ENCODE data around the gene AUNIP.

The AUNIP gene

DNA sequence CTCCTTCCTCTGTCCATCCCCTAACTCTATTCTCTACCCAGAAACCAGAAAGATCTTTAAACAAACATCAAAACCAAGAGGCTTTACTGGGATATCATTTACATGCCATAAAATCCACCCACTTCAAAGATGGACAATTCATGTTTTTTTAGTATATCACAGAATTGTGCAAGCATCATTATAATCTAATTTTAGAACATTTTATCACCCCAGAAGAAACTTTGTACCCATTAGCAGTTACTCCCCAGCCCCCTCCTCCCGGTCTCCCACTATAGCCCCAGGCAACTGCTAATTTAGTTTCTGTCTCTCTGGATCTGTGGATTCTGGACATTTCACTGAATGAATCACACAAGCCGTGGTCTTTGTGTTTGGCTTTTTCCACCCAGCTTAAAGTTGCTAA, 64.0 kb downstream of the AUNIP start:
- H2AFZ ChIP-seq (ENCODE audit: low read length) = no peak overlapping the region
- H3F3A ChIP-seq (ENCODE audit: insufficient read depth, low read length) = no peaks in the 10 kb centered on the region
- no peaks in the 10 kb centered on the region for H3K27me3 ChIP-seq (replicated peaks; ENCODE audit: insufficient read depth, low read length)
- no peaks in the 10 kb centered on the region for H3K79me2 ChIP-seq (ENCODE audit: low read length)
- H4K20me1 ChIP-seq (ENCODE audit: insufficient read depth, low read length) = no peaks in the 10 kb centered on the region
- H3K9me2 ChIP-seq (replicated peaks; ENCODE audit: insufficient read depth, low read length) = no peaks in the 10 kb centered on the region
- H3K9ac ChIP-seq (ENCODE audit: low read length) = no peak overlapping the region
- no peak overlapping the region for H3K4me3 ChIP-seq (ENCODE audit: low read length)
- no peaks in the 10 kb centered on the region for H3K9me3 ChIP-seq (replicated peaks; ENCODE audit: insufficient read depth, low read length)
- DNase-seq = no peak
- H3K36me3 ChIP-seq (replicated peaks; ENCODE audit: insufficient read depth, low read length) = no peaks in the 10 kb centered on the region
- peaks cover 3% of the 10 kb centered on the region for H3K4me1 ChIP-seq (ENCODE audit: low read length)
- no peak overlapping the region for H3K4me2 ChIP-seq (ENCODE audit: low read depth, low read length)
- TF ChIP-seq, protein P1, sequence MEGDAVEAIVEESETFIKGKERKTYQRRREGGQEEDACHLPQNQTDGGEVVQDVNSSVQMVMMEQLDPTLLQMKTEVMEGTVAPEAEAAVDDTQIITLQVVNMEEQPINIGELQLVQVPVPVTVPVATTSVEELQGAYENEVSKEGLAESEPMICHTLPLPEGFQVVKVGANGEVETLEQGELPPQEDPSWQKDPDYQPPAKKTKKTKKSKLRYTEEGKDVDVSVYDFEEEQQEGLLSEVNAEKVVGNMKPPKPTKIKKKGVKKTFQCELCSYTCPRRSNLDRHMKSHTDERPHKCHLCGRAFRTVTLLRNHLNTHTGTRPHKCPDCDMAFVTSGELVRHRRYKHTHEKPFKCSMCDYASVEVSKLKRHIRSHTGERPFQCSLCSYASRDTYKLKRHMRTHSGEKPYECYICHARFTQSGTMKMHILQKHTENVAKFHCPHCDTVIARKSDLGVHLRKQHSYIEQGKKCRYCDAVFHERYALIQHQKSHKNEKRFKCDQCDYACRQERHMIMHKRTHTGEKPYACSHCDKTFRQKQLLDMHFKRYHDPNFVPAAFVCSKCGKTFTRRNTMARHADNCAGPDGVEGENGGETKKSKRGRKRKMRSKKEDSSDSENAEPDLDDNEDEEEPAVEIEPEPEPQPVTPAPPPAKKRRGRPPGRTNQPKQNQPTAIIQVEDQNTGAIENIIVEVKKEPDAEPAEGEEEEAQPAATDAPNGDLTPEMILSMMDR (IDR thresholded peaks at IDR 0.05; ENCODE audit: low read length) = no peak
- TF ChIP-seq EZH2phosphoT487 (IDR thresholded peaks at IDR 0.05; ENCODE audit: low read length) (no peak), EZH2 (optimal IDR thresholded peaks at IDR 0.05; ENCODE audit: low read depth, low read length) (no peak)
- no peak overlapping the region for H3K27ac ChIP-seq (ENCODE audit: low read length)

DNA sequence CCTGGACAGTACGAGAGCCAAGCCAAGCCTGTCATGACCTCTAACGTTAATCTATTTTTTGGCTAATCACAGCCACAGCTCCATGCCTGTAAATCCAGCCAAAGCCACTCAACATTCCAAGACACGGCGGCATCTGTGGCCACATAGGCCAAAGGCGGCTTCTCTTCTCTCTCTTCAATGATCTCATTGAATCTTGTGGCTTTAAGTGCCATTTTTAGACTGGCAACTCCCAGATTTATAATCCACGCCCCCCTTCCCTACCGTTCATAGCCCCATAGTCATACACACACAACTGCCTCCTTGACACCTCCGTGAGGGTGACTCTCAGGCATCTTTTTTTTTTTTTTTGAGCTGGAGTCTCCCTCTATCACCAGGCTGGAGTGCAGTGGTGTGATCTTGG, 64.9 kb downstream of the AUNIP start:
- no peak overlapping the region for H3K4me2 ChIP-seq (ENCODE audit: low read depth, low read length)

DNA sequence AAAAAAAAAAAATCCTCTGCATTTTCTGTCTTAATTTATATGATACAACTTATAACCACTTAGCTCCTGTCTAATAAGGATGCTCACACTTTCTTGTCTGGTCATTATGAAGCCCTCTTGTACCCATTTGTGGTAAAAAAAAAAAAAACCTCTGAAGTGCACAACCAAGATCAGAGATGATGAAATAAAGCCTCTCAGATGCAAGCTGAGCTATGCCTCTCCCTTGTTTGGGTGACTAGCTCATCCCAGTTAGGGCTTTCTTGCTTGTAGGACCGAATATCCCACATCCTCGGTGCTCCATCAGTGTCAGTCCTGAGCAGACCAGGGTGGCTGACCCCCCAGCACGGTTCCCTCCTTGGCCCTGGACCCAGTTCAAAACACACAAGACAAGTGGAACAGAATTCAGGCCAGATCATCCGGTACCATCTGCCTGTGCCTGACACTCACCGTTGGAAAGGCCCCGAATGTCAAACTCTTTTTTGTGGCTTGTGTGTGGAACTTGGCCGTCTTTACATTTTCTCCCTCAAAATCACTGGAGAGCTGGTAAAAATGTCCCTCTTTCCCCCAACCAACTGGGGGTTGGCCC, 65.6 kb downstream of the AUNIP start:
- no peaks in the 10 kb centered on the region for H4K20me1 ChIP-seq (ENCODE audit: insufficient read depth, low read length)
- H2AFZ ChIP-seq (ENCODE audit: low read length) = no peak overlapping the region
- H3K36me3 ChIP-seq (replicated peaks; ENCODE audit: insufficient read depth, low read length) = no peaks in the 10 kb centered on the region
- H3K27ac ChIP-seq (ENCODE audit: low read length) = no peak overlapping the region
- H3K4me2 ChIP-seq (ENCODE audit: low read depth, low read length) = no peak overlapping the region
- no peaks in the 10 kb centered on the region for H3K9me2 ChIP-seq (replicated peaks; ENCODE audit: insufficient read depth, low read length)
- H3K9me3 ChIP-seq (replicated peaks; ENCODE audit: insufficient read depth, low read length) = no peaks in the 10 kb centered on the region
- TF ChIP-seq, protein P1 (IDR thresholded peaks at IDR 0.05; ENCODE audit: low read length) = no peak
- no peak for TF ChIP-seq EZH2phosphoT487 (IDR thresholded peaks at IDR 0.05; ENCODE audit: low read length)
- TF ChIP-seq EZH2 (optimal IDR thresholded peaks at IDR 0.05; ENCODE audit: low read depth, low read length) = no peak
- no peak for DNase-seq
- H3K27me3 ChIP-seq (replicated peaks; ENCODE audit: insufficient read depth, low read length) = no peaks in the 10 kb centered on the region
- no peak overlapping the region for H3K4me3 ChIP-seq (ENCODE audit: low read length)
- no peaks in the 10 kb centered on the region for H3F3A ChIP-seq (ENCODE audit: insufficient read depth, low read length)
- H3K9ac ChIP-seq (ENCODE audit: low read length) = no peak overlapping the region
- H3K79me2 ChIP-seq (ENCODE audit: low read length) = no peaks in the 10 kb centered on the region
- H3K4me1 ChIP-seq (ENCODE audit: low read length) = peaks cover 3% of the 10 kb centered on the region

More for the DNA sequence above, 64.9 kb downstream of the AUNIP start:
- Histone ChIP-seq H3K27me3 (replicated peaks; ENCODE audit: insufficient read depth, low read length) (no peaks in the 10 kb centered on the region), H3K9me3 (replicated peaks; ENCODE audit: insufficient read depth, low read length) (no peaks in the 10 kb centered on the region), H3K9me2 (replicated peaks; ENCODE audit: insufficient read depth, low read length) (no peaks in the 10 kb centered on the region), H2AFZ (ENCODE audit: low read length) (no peak overlapping the region), H3K4me3 (ENCODE audit: low read length) (no peak overlapping the region), H3K36me3 (replicated peaks; ENCODE audit: insufficient read depth, low read length) (no peaks in the 10 kb centered on the region), H3K4me1 (ENCODE audit: low read length) (peaks cover 3% of the 10 kb centered on the region), H3F3A (ENCODE audit: insufficient read depth, low read length) (no peaks in the 10 kb centered on the region), H3K9ac (ENCODE audit: low read length) (no peak overlapping the region), H3K27ac (ENCODE audit: low read length) (no peak overlapping the region), H4K20me1 (ENCODE audit: insufficient read depth, low read length) (no peaks in the 10 kb centered on the region), H3K79me2 (ENCODE audit: low read length) (no peaks in the 10 kb centered on the region)
- no peak for DNase-seq
- no peak for TF ChIP-seq EZH2phosphoT487 (IDR thresholded peaks at IDR 0.05; ENCODE audit: low read length)
- TF ChIP-seq, protein P1 (IDR thresholded peaks at IDR 0.05; ENCODE audit: low read length) = no peak
- TF ChIP-seq EZH2 (optimal IDR thresholded peaks at IDR 0.05; ENCODE audit: low read depth, low read length) = no peak
